HG03135 (cell line): ENCODE data around the gene PLPP4.

Source experiments
- ATAC-seq: cut with Tn5 transposase; IDR thresholded peaks from one replicate; pipeline ENCODE4 v1.9.1; 2021; ENCODE audit warnings: mild to moderate bottlenecking, moderate library complexity; ENCODE audit not compliant: unreplicated experiment

PLPP4 gene

GRCh38 chr10:120573355-120573754 lies 116.3 kb downstream of the PLPP4 start:
- no peak for ATAC-seq

- ATAC-seq, result no peak
Measured at GRCh38 chr10:120574981-120575380, 118.0 kb downstream of the PLPP4 start.

GRCh38 chr10:120575411-120575810 lies 118.4 kb downstream of the PLPP4 start:
- ATAC-seq, result no peak

GRCh38 chr10:120578134-120578533 lies 121.1 kb downstream of the PLPP4 start:
- no peak for ATAC-seq

- no peak for ATAC-seq
Measured at GRCh38 chr10:120578890-120579289, 121.9 kb downstream of the PLPP4 start.

GRCh38 chr10:120580918-120581895 lies 124.2 kb downstream of the PLPP4 start:
- ATAC-seq, result no peak

GRCh38 chr10:120582753-120583152 lies 125.7 kb downstream of the PLPP4 start:
- ATAC-seq, result no peak

GRCh38 chr10:120583424-120584108 lies 126.5 kb downstream of the PLPP4 start:
- ATAC-seq, result no peak

GRCh38 chr10:120584786-120585185 lies 127.8 kb downstream of the PLPP4 start:
- no peak for ATAC-seq

GRCh38 chr10:120586471-120586872 lies 129.4 kb downstream of the PLPP4 start:
- no peak for ATAC-seq

GRCh38 chr10:120587061-120587460 lies 130.0 kb downstream of the PLPP4 start:
- ATAC-seq, result no peak

GRCh38 chr10:120588311-120588710 lies 131.3 kb downstream of the PLPP4 start:
- no peak for ATAC-seq

- no peak for ATAC-seq
Measured at GRCh38 chr10:120593693-120594092, 136.7 kb downstream of the PLPP4 start.

- ATAC-seq, result no peak
Measured at GRCh38 chr10:120597902-120598301, 140.9 kb downstream of the PLPP4 start.

- no peak for ATAC-seq
Measured at GRCh38 chr10:120598386-120598785, 141.4 kb downstream of the PLPP4 start.

- no peak for ATAC-seq
Measured at GRCh38 chr10:120599200-120599724, 142.2 kb downstream of the PLPP4 start.

- no peak for ATAC-seq
Measured at GRCh38 chr10:120600871-120601649, 144.0 kb downstream of the PLPP4 start.

- no peak for ATAC-seq
Measured at GRCh38 chr10:120601999-120602398, 145.0 kb downstream of the PLPP4 start.

- ATAC-seq, result no peak
Measured at GRCh38 chr10:120605410-120605809, 148.4 kb downstream of the PLPP4 start.

- ATAC-seq, result peak; percentile 59
Measured at GRCh38 chr10:120606051-120606764, 149.2 kb downstream of the PLPP4 start.
